Measurements from ENCODE around the gene ITFG2.

Gene ITFG2

DNA sequence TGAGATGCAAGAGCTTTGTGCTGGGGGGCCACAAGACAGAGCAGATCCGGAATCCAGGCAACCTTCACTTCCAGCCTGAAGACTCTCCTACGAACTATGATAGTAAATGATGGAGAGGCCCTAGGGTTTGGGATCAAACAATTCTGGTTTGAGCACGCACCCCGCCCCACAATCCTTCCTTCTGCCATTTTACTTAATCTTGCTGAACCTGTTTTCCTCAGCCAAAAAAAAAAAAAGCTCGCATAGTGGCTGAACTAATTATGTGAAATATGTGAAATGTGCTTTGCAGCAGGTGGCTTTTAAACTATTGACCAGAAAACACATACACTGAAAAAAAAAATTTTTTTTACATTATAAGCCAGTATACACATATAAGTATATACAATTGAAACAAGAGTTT lies 667 bp upstream of the ITFG2 start:
- H3K36me3 ChIP-seq (ENCODE audit: insufficient read depth, low read length), result no peaks in the 10 kb centered on the region
- no peaks in the 10 kb centered on the region for H4K20me1 ChIP-seq (ENCODE audit: insufficient read depth, low read length, poor library complexity, severe bottlenecking)
- peak overlapping the region; percentile 84; the same call in 1 of the 2 replicates for H2AFZ ChIP-seq (ENCODE audit: low read length)
- peak overlapping the region; percentile 94 for H3K4me2 ChIP-seq (ENCODE audit: low read depth, low read length, poor library complexity, severe bottlenecking)
- peak overlapping the region; percentile 84 for H3K9ac ChIP-seq (ENCODE audit: low read depth, low read length, poor library complexity, severe bottlenecking)
- no peaks in the 10 kb centered on the region for H3F3A ChIP-seq (ENCODE audit: low read depth)
- peaks cover 34% of the 10 kb centered on the region for H3K79me2 ChIP-seq (ENCODE audit: insufficient read depth, low read length)
- no peak for TF ChIP-seq EZH2phosphoT487 (IDR thresholded peaks at IDR 0.05; ENCODE audit: borderline replicate concordance)
- TF ChIP-seq, protein P1, sequence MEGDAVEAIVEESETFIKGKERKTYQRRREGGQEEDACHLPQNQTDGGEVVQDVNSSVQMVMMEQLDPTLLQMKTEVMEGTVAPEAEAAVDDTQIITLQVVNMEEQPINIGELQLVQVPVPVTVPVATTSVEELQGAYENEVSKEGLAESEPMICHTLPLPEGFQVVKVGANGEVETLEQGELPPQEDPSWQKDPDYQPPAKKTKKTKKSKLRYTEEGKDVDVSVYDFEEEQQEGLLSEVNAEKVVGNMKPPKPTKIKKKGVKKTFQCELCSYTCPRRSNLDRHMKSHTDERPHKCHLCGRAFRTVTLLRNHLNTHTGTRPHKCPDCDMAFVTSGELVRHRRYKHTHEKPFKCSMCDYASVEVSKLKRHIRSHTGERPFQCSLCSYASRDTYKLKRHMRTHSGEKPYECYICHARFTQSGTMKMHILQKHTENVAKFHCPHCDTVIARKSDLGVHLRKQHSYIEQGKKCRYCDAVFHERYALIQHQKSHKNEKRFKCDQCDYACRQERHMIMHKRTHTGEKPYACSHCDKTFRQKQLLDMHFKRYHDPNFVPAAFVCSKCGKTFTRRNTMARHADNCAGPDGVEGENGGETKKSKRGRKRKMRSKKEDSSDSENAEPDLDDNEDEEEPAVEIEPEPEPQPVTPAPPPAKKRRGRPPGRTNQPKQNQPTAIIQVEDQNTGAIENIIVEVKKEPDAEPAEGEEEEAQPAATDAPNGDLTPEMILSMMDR (conservative IDR thresholded peaks at IDR 0.05; ENCODE audit: low read length), result no peak
- H3K9me3 ChIP-seq (ENCODE audit: insufficient read depth, low read depth, low read length), result no peaks in the 10 kb centered on the region
- no peaks in the 10 kb centered on the region for H3K4me1 ChIP-seq (ENCODE audit: insufficient read depth, low read length, poor library complexity, severe bottlenecking)
- no peaks in the 10 kb centered on the region for H3K27me3 ChIP-seq (ENCODE audit: insufficient read depth, low read length, poor library complexity, severe bottlenecking)
- H3K4me3 ChIP-seq (ENCODE audit: low read length, poor library complexity, severe bottlenecking), result peak overlapping the region; percentile 89
- no peaks in the 10 kb centered on the region for H3K9me2 ChIP-seq (replicated peaks; ENCODE audit: low read depth, low read length)

DNA sequence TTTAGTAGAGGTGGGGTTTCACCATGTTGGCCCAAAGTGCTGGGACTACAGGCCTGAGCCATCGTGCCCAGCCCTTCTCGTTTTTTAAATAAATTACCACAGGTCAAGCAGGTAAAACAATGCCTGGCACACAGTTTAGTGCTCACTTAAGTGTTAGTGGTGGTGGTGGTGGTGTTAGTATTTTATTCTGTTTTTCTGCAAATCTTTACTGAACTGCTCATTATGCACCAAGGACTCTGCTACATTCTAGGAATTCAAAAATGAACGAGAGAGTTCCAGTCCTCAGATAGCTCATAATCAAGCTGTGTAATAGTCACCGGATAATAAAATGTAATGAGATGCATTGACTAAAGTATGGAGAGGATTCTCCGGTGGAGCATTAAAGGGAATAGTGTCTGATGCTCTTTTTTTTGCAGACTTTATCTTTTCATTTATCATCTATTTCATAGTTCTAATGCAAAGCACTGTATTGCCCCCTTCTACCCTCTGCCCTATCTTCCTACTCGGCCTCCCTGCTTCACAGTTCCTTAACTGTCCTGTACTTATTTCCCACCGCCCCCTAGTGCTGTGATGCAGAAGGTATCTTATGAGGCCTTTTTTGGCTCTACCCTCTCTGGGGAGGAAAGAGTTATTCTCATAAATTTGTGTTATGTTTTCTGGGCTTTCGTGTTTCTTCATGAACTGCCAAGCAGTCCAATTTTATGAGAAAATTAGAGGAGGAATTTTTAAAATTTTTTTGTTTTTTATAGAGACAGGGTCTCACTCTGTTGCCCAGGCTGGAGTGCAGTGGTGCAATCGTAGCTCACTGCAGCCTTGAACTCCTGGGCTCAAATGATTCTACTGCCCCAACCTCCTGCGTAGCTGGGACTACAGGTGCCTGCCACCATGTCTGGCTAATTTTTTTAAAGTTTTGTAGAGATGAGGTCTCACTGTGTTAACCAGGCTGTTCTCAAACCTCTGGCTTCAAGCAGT lies 1.0 kb downstream of the ITFG2 start:
- no peaks in the 10 kb centered on the region for H3K27me3 ChIP-seq (ENCODE audit: insufficient read depth, low read length, poor library complexity, severe bottlenecking)
- no peaks in the 10 kb centered on the region for H3K9me2 ChIP-seq (replicated peaks; ENCODE audit: low read depth, low read length)
- peaks cover 34% of the 10 kb centered on the region for H3K79me2 ChIP-seq (ENCODE audit: insufficient read depth, low read length)
- peaks cover 5% of the 10 kb centered on the region; the same call in 1 of the 2 replicates for H3K36me3 ChIP-seq (ENCODE audit: insufficient read depth, low read length)
- no peaks in the 10 kb centered on the region for H3K9me3 ChIP-seq (ENCODE audit: insufficient read depth, low read depth, low read length)
- H3K4me1 ChIP-seq (ENCODE audit: insufficient read depth, low read length, poor library complexity, severe bottlenecking), result no peaks in the 10 kb centered on the region
- peak overlapping the region; percentile 84 for H3K9ac ChIP-seq (ENCODE audit: low read depth, low read length, poor library complexity, severe bottlenecking)
- H3K4me3 ChIP-seq (ENCODE audit: low read length, poor library complexity, severe bottlenecking), result peak overlapping the region; percentile 89
- no peaks in the 10 kb centered on the region for H3F3A ChIP-seq (ENCODE audit: low read depth)
- H2AFZ ChIP-seq (ENCODE audit: low read length), result peak overlapping the region; percentile 98
- no peak for TF ChIP-seq EZH2phosphoT487 (IDR thresholded peaks at IDR 0.05; ENCODE audit: borderline replicate concordance)
- TF ChIP-seq, protein P1 (conservative IDR thresholded peaks at IDR 0.05; ENCODE audit: low read length), result peak; percentile 79
- peak overlapping the region; percentile 94 for H3K4me2 ChIP-seq (ENCODE audit: low read depth, low read length, poor library complexity, severe bottlenecking)
- no peaks in the 10 kb centered on the region for H4K20me1 ChIP-seq (ENCODE audit: insufficient read depth, low read length, poor library complexity, severe bottlenecking)

DNA sequence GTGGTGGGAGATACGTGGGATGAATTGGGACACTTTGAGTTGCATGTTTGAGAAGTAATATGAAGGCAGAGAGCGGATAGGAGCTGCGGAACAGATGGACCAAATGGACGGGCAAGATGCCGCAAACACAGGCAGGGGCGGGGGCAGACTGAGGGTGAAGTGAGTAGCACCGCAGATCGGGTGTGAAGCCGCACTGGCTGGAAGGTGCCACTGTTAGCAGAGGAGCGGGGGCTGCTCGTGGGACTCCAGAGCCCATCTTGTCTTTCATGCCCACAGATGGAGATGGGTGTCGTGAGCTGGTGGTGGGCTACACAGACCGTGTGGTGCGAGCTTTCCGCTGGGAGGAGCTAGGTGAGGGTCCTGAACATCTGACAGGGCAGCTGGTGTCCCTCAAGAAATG lies 7.3 kb downstream of the ITFG2 start:
- Histone ChIP-seq H4K20me1 (ENCODE audit: insufficient read depth, low read length, poor library complexity, severe bottlenecking) (no peaks in the 10 kb centered on the region), H3K9me2 (replicated peaks; ENCODE audit: low read depth, low read length) (no peaks in the 10 kb centered on the region), H2AFZ (ENCODE audit: low read length) (no peak overlapping the region), H3K9me3 (ENCODE audit: insufficient read depth, low read depth, low read length) (no peaks in the 10 kb centered on the region), H3K36me3 (ENCODE audit: insufficient read depth, low read length) (peaks cover 13% of the 10 kb centered on the region; the same call in 1 of the 2 replicates), H3K4me1 (ENCODE audit: insufficient read depth, low read length, poor library complexity, severe bottlenecking) (no peaks in the 10 kb centered on the region), H3K9ac (ENCODE audit: low read depth, low read length, poor library complexity, severe bottlenecking) (no peak overlapping the region), H3K79me2 (ENCODE audit: insufficient read depth, low read length) (peaks cover 5% of the 10 kb centered on the region; the same call in 1 of the 2 replicates), H3F3A (ENCODE audit: low read depth) (no peaks in the 10 kb centered on the region), H3K27me3 (ENCODE audit: insufficient read depth, low read length, poor library complexity, severe bottlenecking) (no peaks in the 10 kb centered on the region), H3K4me2 (ENCODE audit: low read depth, low read length, poor library complexity, severe bottlenecking) (no peak overlapping the region), H3K4me3 (ENCODE audit: low read length, poor library complexity, severe bottlenecking) (no peak overlapping the region)
- no peak for TF ChIP-seq EZH2phosphoT487 (IDR thresholded peaks at IDR 0.05; ENCODE audit: borderline replicate concordance)
- TF ChIP-seq, protein P1 (conservative IDR thresholded peaks at IDR 0.05; ENCODE audit: low read length), result no peak

Measured in Loucy (cell line).